K562 (cell line): ENCODE data around the gene TESK2. TPM values are rescaled to one million over a fixed set of nuclear protein-coding genes. Genes with fewer than 3 reads are reported as not detected.

Experiments
- CBX8 ChIP-seq: fragments of 200-600 bp; sonication (generic); IDR thresholded peaks from 2 replicates; pipeline ENCODE4 v1.6.1; 2012; ENCODE audit warnings: borderline replicate concordance, mixed run types, low read depth, mild to moderate bottlenecking, moderate library complexity, mixed read lengths, low read length, control low read depth, inconsistent platforms; ENCODE audit not compliant: poor library complexity, severe bottlenecking; ENCODE audit errors: extremely low read depth
- E2F3 ChIP-seq: fragments of 250-450 bp; sonication (Bioruptor Pico); IDR thresholded peaks from 2 replicates; pipeline ENCODE4 v1.4.0; 2020; ENCODE audit warnings: mild to moderate bottlenecking
- FOXK2 ChIP-seq, 2 experiments: fragments of 450-650 bp; IDR thresholded peaks in 1 of 2; conservative IDR thresholded peaks in 1 of 2; 2 replicates each; pipeline ENCODE4 v1.6.1; 2016; ENCODE audit warnings: low read depth in 2 of 2, mild to moderate bottlenecking in 1 of 2
- NFIC ChIP-seq: fragments of 450-650 bp; IDR thresholded peaks from 2 replicates; pipeline ENCODE4 v1.6.1; 2017; ENCODE audit warnings: mild to moderate bottlenecking, inconsistent platforms
- NFRKB ChIP-seq: fragments of 450-650 bp; IDR thresholded peaks from 2 replicates; pipeline ENCODE4 v1.6.1; 2016; ENCODE audit warnings: low read depth
- ZBTB1 ChIP-seq: sonication (generic); formaldehyde crosslinking; IDR thresholded peaks from 2 replicates; pipeline ENCODE4 v1.8.1; 2023; ENCODE audit warnings: missing genetic modification reagents, low read depth, mild to moderate bottlenecking, borderline replicate concordance
- ZEB2 ChIP-seq: fragments of 450-650 bp; IDR thresholded peaks from 2 replicates; pipeline ENCODE4 v1.6.1; 2016
- ZFP30 ChIP-seq: fragments of 250-450 bp; sonication (Bioruptor Pico); IDR thresholded peaks from 2 replicates; pipeline ENCODE4 v1.8.0; 2022; ENCODE audit warnings: moderate library complexity, mild to moderate bottlenecking, inconsistent platforms, borderline replicate concordance
- ZNF146 ChIP-seq: IDR thresholded peaks from one replicate; pipeline ENCODE4 v1.6.1; 2018; ENCODE audit warnings: missing compliant biosample characterization; ENCODE audit not compliant: unreplicated experiment
- ZNF282 ChIP-seq: sonication (generic); formaldehyde crosslinking; IDR thresholded peaks from 2 replicates; pipeline ENCODE4 v1.8.1; 2023; ENCODE audit warnings: missing genetic modification reagents
- ZNF445 ChIP-seq: fragments of 250-450 bp; sonication (Bioruptor Pico); IDR thresholded peaks from 2 replicates; pipeline ENCODE4 v1.4.0; 2020; ENCODE audit warnings: low read depth, mild to moderate bottlenecking, moderate library complexity
- polyA plus RNA-seq, 8 experiments: library from polyadenylated mRNA; depleted of rRNA in 4 of 8; stranded (reverse) in 5 of 8; unstranded in 3 of 8; fragments of >200 nt; fragmentation: Nextera tagmentation in 2 of 8; fragmentation: Illumina TruSeq in 1 of 8; extraction: Ambion mirVana in 2 of 8; extraction: Trizol in 1 of 8; gene quantifications; 2 replicates each; pipeline versions ENCODE4 v1.2.1 to v1.2.3, GENCODE V29; 2011 to 2014; ENCODE audit warnings: inconsistent platforms in 1 of 8, missing spikeins in 1 of 8
- total RNA-seq, 7 experiments: library from RNA; depleted of rRNA in 6 of 7; stranded (reverse); fragments of >200 nt in 6 of 7; fragmentation: Illumina TruSeq in 2 of 7; extraction: Trizol in 2 of 7; gene quantifications; 2 replicates each; pipeline versions ENCODE4 v1.2.1 to v1.2.3, GENCODE V29; 2011 to 2021; ENCODE audit warnings: low replicate concordance in 1 of 7
- TF ChIP-seq, protein P1 (sequence below): fragments of 450-650 bp; IDR thresholded peaks from 2 replicates; pipeline ENCODE4 v1.7.1; 2018; ENCODE audit warnings: mild to moderate bottlenecking, low read depth; ENCODE audit not compliant: partially characterized antibody
- TF ChIP-seq, protein P2 (sequence below), 2 experiments: IDR thresholded peaks; 2 replicates each; pipeline ENCODE4 v1.6.1; 2012; ENCODE audit warnings: improper control_type of control experiment in 2 of 2, low read depth in 2 of 2, low read length in 2 of 2, borderline replicate concordance in 1 of 2
- TF ChIP-seq, protein P3 (sequence below): fragments of 250-450 bp; sonication (Bioruptor Pico); IDR thresholded peaks from 2 replicates; pipeline ENCODE4 v1.4.0; 2020; ENCODE audit warnings: mild to moderate bottlenecking, moderate library complexity
- TF ChIP-seq, protein P4 (sequence below): fragments of 450-650 bp; IDR thresholded peaks from 2 replicates; pipeline ENCODE4 v1.6.1; 2017; ENCODE audit warnings: mild to moderate bottlenecking, moderate library complexity
- TF ChIP-seq, protein P5 (sequence below), 3 experiments: IDR thresholded peaks in 2 of 3; conservative IDR thresholded peaks in 1 of 3; 2 replicates each; pipeline ENCODE4 v1.5.1; 2011 to 2012; ENCODE audit warnings: low read length in 3 of 3, mild to moderate bottlenecking in 3 of 3, control low read depth in 2 of 3, improper control_type of control experiment in 1 of 3, inconsistent platforms in 1 of 3, low read depth in 1 of 3, mixed read lengths in 1 of 3, moderate library complexity in 1 of 3; ENCODE audit not compliant: insufficient read depth in 2 of 3

Gene TESK2
- total and polyA plus RNA-seq, 9 of the 15 experiments (the other 6 are each of a cell fraction or from before 2014, with no cell fraction given) = 1.6 to 5.3 (median 3.7) TPM

DNA sequence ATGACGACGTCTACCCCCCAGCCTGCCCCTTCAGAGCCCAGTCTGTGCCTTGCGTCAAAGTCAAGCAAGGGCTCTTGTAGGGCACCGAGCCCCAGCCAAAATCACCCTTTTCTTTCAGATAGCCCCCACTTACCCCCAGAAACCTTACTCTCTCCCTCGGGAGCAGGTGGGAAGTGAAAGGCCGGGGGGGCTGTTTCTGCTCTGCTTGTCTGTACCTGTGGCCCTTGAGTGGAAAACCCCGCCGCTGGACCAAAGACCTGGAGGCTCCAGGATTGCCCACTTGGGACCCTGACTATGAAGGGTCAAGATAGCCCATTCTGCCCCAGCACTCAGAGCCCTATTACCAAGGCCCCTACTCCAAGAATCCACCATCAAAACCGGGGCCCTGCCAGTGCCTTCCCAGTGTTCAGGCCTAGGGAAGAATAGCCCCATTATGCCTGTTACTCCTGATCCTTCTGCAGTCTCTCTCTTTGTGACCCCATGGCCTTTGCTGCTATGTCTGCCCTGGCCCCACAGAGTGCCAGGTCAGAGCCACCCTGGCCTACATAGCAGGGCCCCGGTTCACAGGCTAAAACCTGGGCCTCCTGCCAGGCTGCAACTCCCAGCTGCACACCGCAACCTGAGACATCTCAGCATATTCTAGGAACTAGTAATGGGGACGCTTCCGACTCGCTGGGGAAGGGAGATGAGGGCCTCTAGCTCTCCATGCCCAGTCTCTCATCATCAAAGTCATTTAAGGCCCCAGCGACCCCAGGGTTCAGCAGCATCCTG, 186.5 kb downstream of the TESK2 start (continued):
- TF ChIP-seq ZNF146 (CRISPR knock-in tag) (no peak), ZFP30 (CRISPR knock-in tag) (no peak), ZNF445 (CRISPR knock-in tag) (0 out of 2 replicates have a peak, but pooled peaks have one; percentile 19), E2F3 (CRISPR knock-in tag) (0 out of 2 replicates have a peak, but pooled peaks have one; percentile 35), ZNF282 (CRISPR knock-in tag) (no peak), NFRKB (0 out of 2 replicates have a peak, but pooled peaks have one; percentile 3), FOXK2 (conservative IDR thresholded peaks at IDR 0.05 in 1 of 2, IDR thresholded peaks at IDR 0.05 in 1 of 2; ENCODE audit: low read depth in 2 of 2) (no peak), ZBTB1 (no peak), CBX8 (no peak), ZEB2 (no peak), NFIC (peak; percentile 64)
- TF ChIP-seq, protein P1, sequence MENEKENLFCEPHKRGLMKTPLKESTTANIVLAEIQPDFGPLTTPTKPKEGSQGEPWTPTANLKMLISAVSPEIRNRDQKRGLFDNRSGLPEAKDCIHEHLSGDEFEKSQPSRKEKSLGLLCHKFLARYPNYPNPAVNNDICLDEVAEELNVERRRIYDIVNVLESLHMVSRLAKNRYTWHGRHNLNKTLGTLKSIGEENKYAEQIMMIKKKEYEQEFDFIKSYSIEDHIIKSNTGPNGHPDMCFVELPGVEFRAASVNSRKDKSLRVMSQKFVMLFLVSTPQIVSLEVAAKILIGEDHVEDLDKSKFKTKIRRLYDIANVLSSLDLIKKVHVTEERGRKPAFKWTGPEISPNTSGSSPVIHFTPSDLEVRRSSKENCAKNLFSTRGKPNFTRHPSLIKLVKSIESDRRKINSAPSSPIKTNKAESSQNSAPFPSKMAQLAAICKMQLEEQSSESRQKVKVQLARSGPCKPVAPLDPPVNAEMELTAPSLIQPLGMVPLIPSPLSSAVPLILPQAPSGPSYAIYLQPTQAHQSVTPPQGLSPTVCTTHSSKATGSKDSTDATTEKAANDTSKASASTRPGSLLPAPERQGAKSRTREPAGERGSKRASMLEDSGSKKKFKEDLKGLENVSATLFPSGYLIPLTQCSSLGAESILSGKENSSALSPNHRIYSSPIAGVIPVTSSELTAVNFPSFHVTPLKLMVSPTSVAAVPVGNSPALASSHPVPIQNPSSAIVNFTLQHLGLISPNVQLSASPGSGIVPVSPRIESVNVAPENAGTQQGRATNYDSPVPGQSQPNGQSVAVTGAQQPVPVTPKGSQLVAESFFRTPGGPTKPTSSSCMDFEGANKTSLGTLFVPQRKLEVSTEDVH = no peak
- TF ChIP-seq, protein P2, sequence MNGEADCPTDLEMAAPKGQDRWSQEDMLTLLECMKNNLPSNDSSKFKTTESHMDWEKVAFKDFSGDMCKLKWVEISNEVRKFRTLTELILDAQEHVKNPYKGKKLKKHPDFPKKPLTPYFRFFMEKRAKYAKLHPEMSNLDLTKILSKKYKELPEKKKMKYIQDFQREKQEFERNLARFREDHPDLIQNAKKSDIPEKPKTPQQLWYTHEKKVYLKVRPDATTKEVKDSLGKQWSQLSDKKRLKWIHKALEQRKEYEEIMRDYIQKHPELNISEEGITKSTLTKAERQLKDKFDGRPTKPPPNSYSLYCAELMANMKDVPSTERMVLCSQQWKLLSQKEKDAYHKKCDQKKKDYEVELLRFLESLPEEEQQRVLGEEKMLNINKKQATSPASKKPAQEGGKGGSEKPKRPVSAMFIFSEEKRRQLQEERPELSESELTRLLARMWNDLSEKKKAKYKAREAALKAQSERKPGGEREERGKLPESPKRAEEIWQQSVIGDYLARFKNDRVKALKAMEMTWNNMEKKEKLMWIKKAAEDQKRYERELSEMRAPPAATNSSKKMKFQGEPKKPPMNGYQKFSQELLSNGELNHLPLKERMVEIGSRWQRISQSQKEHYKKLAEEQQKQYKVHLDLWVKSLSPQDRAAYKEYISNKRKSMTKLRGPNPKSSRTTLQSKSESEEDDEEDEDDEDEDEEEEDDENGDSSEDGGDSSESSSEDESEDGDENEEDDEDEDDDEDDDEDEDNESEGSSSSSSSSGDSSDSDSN (IDR thresholded peaks at IDR 0.05; ENCODE audit: borderline replicate concordance in 1 of 2, low read depth in 2 of 2, low read length in 2 of 2) = 0 out of 4 replicates have a peak, but pooled peaks of 1 of the 2 experiments have one; percentile 34
- TF ChIP-seq, protein P3, sequence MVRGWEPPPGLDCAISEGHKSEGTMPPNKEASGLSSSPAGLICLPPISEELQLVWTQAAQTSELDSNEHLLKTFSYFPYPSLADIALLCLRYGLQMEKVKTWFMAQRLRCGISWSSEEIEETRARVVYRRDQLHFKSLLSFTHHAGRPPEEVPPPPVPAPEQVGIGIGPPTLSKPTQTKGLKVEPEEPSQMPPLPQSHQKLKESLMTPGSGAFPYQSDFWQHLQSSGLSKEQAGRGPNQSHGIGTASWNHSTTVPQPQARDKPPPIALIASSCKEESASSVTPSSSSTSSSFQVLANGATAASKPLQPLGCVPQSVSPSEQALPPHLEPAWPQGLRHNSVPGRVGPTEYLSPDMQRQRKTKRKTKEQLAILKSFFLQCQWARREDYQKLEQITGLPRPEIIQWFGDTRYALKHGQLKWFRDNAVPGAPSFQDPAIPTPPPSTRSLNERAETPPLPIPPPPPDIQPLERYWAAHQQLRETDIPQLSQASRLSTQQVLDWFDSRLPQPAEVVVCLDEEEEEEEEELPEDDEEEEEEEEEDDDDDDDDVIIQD (CRISPR knock-in tag) = peak; percentile 63; the same call in 1 of the 2 replicates
- TF ChIP-seq, protein P4, sequence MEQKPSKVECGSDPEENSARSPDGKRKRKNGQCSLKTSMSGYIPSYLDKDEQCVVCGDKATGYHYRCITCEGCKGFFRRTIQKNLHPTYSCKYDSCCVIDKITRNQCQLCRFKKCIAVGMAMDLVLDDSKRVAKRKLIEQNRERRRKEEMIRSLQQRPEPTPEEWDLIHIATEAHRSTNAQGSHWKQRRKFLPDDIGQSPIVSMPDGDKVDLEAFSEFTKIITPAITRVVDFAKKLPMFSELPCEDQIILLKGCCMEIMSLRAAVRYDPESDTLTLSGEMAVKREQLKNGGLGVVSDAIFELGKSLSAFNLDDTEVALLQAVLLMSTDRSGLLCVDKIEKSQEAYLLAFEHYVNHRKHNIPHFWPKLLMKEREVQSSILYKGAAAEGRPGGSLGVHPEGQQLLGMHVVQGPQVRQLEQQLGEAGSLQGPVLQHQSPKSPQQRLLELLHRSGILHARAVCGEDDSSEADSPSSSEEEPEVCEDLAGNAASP = no peak
- TF ChIP-seq, protein P5, sequence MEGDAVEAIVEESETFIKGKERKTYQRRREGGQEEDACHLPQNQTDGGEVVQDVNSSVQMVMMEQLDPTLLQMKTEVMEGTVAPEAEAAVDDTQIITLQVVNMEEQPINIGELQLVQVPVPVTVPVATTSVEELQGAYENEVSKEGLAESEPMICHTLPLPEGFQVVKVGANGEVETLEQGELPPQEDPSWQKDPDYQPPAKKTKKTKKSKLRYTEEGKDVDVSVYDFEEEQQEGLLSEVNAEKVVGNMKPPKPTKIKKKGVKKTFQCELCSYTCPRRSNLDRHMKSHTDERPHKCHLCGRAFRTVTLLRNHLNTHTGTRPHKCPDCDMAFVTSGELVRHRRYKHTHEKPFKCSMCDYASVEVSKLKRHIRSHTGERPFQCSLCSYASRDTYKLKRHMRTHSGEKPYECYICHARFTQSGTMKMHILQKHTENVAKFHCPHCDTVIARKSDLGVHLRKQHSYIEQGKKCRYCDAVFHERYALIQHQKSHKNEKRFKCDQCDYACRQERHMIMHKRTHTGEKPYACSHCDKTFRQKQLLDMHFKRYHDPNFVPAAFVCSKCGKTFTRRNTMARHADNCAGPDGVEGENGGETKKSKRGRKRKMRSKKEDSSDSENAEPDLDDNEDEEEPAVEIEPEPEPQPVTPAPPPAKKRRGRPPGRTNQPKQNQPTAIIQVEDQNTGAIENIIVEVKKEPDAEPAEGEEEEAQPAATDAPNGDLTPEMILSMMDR (IDR thresholded peaks at IDR 0.05 in 2 of 3, conservative IDR thresholded peaks at IDR 0.05 in 1 of 3; ENCODE audit: insufficient read depth in 2 of 3, low read depth in 1 of 3, low read length in 3 of 3) = no peak
